PC-3 (cell line): ENCODE results near the gene GLB1L3. TPM values are rescaled to one million over a fixed set of nuclear protein-coding genes. Genes with fewer than 3 reads are reported as not detected.

Experiments
- ATAC-seq: fragments of 200-7000 bp; cut with Tn5 transposase; 2 replicates; pipeline ENCODE4 v1.9.1; 2020; ENCODE audit warnings: mild to moderate bottlenecking, moderate library complexity
- BruUV-seq: library from RNA; stranded (reverse); fragments of 400-500 nt; replicated peaks from 2 replicates; lab custom pipeline; 2021; lab: Mats Ljungman, UMichigan
- CTCF ChIA-PET: fragments of 300-600 bp; sonication (Branson Sonifier 250); formaldehyde crosslinking; loops from one replicate; lab custom pipeline; 2022; ENCODE audit warnings: antibody characterized with exemption; lab: Charles Lee
- POLR2A ChIA-PET: fragments of 300-600 bp; sonication (Branson Sonifier 250); formaldehyde crosslinking; loops from one replicate; lab custom pipeline; 2022; ENCODE audit warnings: antibody characterized with exemption; ENCODE audit not compliant: unreplicated experiment; lab: Charles Lee
- DNase-seq: peaks from one replicate; pipeline ENCODE4 v3.0.0-alpha.2; 2015
- H2AFZ ChIP-seq: fragments of 300-600 bp; sonication (generic); 2 replicates; pipeline ENCODE4 v1.6.0; 2016; ENCODE audit warnings: antibody characterized with exemption, low read length
- H3F3A ChIP-seq: fragments of 300-600 bp; sonication (generic); one replicate; pipeline ENCODE4 v1.6.0; 2017; ENCODE audit warnings: antibody characterized with exemption, low read length, control low read depth, mild to moderate bottlenecking; ENCODE audit not compliant: unreplicated experiment
- H3K27ac ChIP-seq: fragments of 300-600 bp; sonication (generic); 2 replicates; pipeline ENCODE4 v1.5.1; 2016; ENCODE audit warnings: mild to moderate bottlenecking, low read length
- H3K27me3 ChIP-seq: fragments of 300-600 bp; sonication (generic); 2 replicates; pipeline ENCODE4 v1.6.1; 2016; ENCODE audit warnings: low read length, mixed read lengths
- H3K36me3 ChIP-seq: fragments of 300-600 bp; sonication (generic); 2 replicates; pipeline ENCODE4 v1.6.1; 2016; ENCODE audit warnings: low read depth, mixed run types, low read length, mixed read lengths
- H3K4me1 ChIP-seq: fragments of 300-600 bp; sonication (generic); 2 replicates; pipeline ENCODE4 v1.5.1; 2016; ENCODE audit warnings: low read length; ENCODE audit not compliant: insufficient read depth
- H3K4me2 ChIP-seq: fragments of 300-600 bp; sonication (generic); 2 replicates; pipeline ENCODE4 v1.6.0; 2016; ENCODE audit warnings: low read length
- H3K4me3 ChIP-seq: fragments of 300-600 bp; sonication (generic); 2 replicates; pipeline ENCODE4 v1.5.1; 2016; ENCODE audit warnings: mild to moderate bottlenecking, low read length, mixed read lengths
- H3K79me2 ChIP-seq: fragments of 300-600 bp; sonication (generic); 2 replicates; pipeline ENCODE4 v1.6.1; 2017; ENCODE audit warnings: low read length, mixed read lengths
- H3K9ac ChIP-seq: fragments of 300-600 bp; sonication (generic); 2 replicates; pipeline ENCODE4 v1.6.0; 2016; ENCODE audit warnings: mild to moderate bottlenecking, low read length
- H3K9me2 ChIP-seq: fragments of 300-600 bp; sonication (generic); replicated peaks from 2 replicates; pipeline ENCODE4 v1.6.1; 2016; ENCODE audit warnings: mixed run types, low read length, mixed read lengths
- H3K9me3 ChIP-seq: fragments of 300-600 bp; sonication (generic); 2 replicates; pipeline ENCODE4 v1.6.1; 2016; ENCODE audit warnings: low read length, mixed read lengths
- H4K20me1 ChIP-seq: fragments of 300-600 bp; sonication (generic); 2 replicates; pipeline ENCODE4 v1.6.1; 2016; ENCODE audit warnings: low read length, mixed read lengths
- EZH2 ChIP-seq: fragments of 300-600 bp; sonication (generic); IDR thresholded peaks from one replicate; pipeline ENCODE4 v1.6.1; 2017; ENCODE audit warnings: antibody characterized with exemption, mild to moderate bottlenecking, low read length; ENCODE audit not compliant: unreplicated experiment
- EZH2phosphoT487 ChIP-seq: fragments of 300-600 bp; sonication (generic); IDR thresholded peaks from 2 replicates; pipeline ENCODE4 v1.6.1; 2018; ENCODE audit warnings: mild to moderate bottlenecking, antibody characterized with exemption, low read length, borderline replicate concordance
- intact Hi-C: fragments of 100-400 bp; cut with micrococcal nuclease; formaldehyde crosslinking; loops from 2 replicates; pipeline ENCODE4 v1.9.0; 2023
- total RNA-seq: library from RNA; depleted of rRNA; stranded (reverse); fragments of >200 nt; gene quantifications from 2 replicates; pipeline ENCODE4 v1.2.3, GENCODE V29; 2014
- TF ChIP-seq, protein P1 (sequence below): fragments of 300-600 bp; sonication (generic); conservative IDR thresholded peaks from 2 replicates; pipeline ENCODE4 v1.5.1; 2017; ENCODE audit warnings: antibody characterized with exemption, low read depth, mild to moderate bottlenecking, low read length

GLB1L3 gene
- total RNA-seq, 1 experiment from 2014 or later: not detected

DNA sequence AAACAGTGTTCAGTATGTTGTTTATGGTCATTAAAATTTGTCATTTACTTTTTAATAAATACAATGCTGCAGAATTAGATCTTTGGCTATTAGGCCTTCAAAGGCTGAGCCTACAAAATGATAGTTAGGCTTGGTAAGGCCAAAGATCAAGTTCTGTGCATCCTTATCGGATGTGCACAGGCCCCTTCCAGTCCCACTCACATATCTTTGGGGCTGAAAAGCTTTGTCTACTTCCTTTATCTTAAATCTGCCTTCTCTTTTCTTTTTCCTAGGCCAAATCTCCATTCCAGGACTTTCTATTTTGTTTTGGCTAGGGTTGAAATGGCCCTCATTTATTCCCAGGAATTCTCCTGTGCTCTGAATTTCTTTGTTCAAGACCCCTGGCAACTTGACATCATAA is 52.3 kb downstream of the GLB1L3 start:
- Histone ChIP-seq H2AFZ (no peak overlapping the region), H3K4me1 (no peaks in the 10 kb centered on the region), H4K20me1 (no peaks in the 10 kb centered on the region), H3K27me3 (peaks cover 62% of the 10 kb centered on the region), H3K79me2 (no peaks in the 10 kb centered on the region), H3K9me3 (no peaks in the 10 kb centered on the region), H3K9me2 (no peaks in the 10 kb centered on the region), H3K36me3 (no peaks in the 10 kb centered on the region), H3K4me2 (no peak overlapping the region), H3K27ac (no peak overlapping the region), H3K4me3 (no peak overlapping the region), H3K9ac (no peak overlapping the region), H3F3A (no peaks in the 10 kb centered on the region)
- intact Hi-C loops: no loop called here
- ATAC-seq: no peak
- POLR2A ChIA-PET: no interaction called here
- CTCF ChIA-PET: no interaction called here
- no TSS peak for BruUV-seq
- no peak for TF ChIP-seq EZH2phosphoT487
- TF ChIP-seq, protein P1, sequence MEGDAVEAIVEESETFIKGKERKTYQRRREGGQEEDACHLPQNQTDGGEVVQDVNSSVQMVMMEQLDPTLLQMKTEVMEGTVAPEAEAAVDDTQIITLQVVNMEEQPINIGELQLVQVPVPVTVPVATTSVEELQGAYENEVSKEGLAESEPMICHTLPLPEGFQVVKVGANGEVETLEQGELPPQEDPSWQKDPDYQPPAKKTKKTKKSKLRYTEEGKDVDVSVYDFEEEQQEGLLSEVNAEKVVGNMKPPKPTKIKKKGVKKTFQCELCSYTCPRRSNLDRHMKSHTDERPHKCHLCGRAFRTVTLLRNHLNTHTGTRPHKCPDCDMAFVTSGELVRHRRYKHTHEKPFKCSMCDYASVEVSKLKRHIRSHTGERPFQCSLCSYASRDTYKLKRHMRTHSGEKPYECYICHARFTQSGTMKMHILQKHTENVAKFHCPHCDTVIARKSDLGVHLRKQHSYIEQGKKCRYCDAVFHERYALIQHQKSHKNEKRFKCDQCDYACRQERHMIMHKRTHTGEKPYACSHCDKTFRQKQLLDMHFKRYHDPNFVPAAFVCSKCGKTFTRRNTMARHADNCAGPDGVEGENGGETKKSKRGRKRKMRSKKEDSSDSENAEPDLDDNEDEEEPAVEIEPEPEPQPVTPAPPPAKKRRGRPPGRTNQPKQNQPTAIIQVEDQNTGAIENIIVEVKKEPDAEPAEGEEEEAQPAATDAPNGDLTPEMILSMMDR: no peak
- no peak for DNase-seq

DNA sequence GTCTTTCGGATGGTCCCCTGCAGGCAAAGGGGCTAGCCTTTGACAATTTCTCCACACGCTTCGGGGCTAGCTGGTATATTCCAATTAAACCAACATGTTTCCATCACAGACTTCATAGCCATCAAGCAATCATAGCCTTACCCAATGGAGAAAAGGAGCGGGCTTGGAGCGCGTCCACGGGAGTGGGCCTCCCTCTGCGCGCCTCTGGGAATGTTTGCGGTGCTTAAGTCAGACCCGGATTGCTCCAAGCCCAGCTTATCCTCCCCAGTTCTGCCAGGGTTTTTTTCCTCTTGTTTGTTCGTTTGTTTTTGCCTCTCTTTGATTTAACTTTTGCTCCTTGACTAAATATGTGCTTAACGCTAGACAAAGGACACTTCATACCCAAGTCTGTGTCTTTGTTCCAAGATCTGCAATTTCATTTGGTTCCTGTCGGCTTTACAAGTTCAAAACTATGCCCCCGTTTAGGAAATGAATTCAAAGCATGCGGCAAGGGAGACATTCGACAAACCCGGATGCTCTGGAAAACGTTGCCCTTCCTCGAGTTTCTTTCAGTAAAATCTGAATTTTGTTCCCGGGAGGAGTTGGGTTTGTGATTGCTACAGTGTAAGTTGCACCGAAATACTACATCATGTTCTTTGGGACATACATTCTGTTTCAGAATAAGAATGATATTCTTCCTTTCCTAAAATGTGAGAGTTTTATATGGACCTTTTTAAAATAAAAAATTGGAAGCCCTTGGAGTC is 54.6 kb downstream of the GLB1L3 start:
- no peaks in the 10 kb centered on the region for H3K36me3 ChIP-seq
- no peak overlapping the region for H3K27ac ChIP-seq
- ChIA-PET POLR2A (no interaction called here), CTCF (no interaction called here)
- no peaks in the 10 kb centered on the region for H3K9me2 ChIP-seq
- no peaks in the 10 kb centered on the region for H3K79me2 ChIP-seq
- no peaks in the 10 kb centered on the region for H4K20me1 ChIP-seq
- H3K4me1 ChIP-seq: no peaks in the 10 kb centered on the region
- no peaks in the 10 kb centered on the region for H3F3A ChIP-seq
- H3K9ac ChIP-seq: no peak overlapping the region
- ATAC-seq (no peak), DNase-seq (no peak)
- no peaks in the 10 kb centered on the region for H3K9me3 ChIP-seq
- no peak overlapping the region for H3K4me3 ChIP-seq
- peaks cover 47% of the 10 kb centered on the region for H3K27me3 ChIP-seq
- peak overlapping the region; percentile 32; the same call in 1 of the 2 replicates for H3K4me2 ChIP-seq
- H2AFZ ChIP-seq: no peak overlapping the region
- no peak for TF ChIP-seq EZH2
- TF ChIP-seq, protein P1: no peak
- no peak for TF ChIP-seq EZH2phosphoT487
- intact Hi-C loops: no loop called here
- no TSS peak for BruUV-seq
